C4-2B (cell line): ENCODE results near the gene JMJD4.

Experiments used
- CTCF ChIP-seq: fragments of 450-650 bp; conservative IDR thresholded peaks from 2 replicates; pipeline ENCODE4 v1.5.1; 2017; ENCODE audit warnings: mild to moderate bottlenecking
- ZFX ChIP-seq: fragments of 450-650 bp; IDR thresholded peaks from 2 replicates; pipeline ENCODE4 v1.6.1; 2017

GRCh38 chr1:227685807-227686206 is 49.3 kb downstream of the JMJD4 start:
- no peak for TF ChIP-seq CTCF
- no peak for TF ChIP-seq ZFX
